Esophagus squamous epithelium (tissue), 4 donors: ENCODE measurements around the gene ASTL.

Experiments
- CTCF ChIP-seq, 6 experiments: fragments of 450-650 bp in 4 of 6; fragments of 200-600 bp in 2 of 6; sonication (generic) in 2 of 6; IDR thresholded peaks; one replicate each; pipeline ENCODE4 v1.5.1; 2016 to 2019; ENCODE audit warnings: antibody characterized with exemption in 6 of 6, mild to moderate bottlenecking in 4 of 6, moderate library complexity in 4 of 6
- POLR2A ChIP-seq, 4 donors: fragments of 450-650 bp; IDR thresholded peaks; one replicate each; pipeline ENCODE4 v1.6.1; 2017; ENCODE audit warnings: antibody characterized with exemption in 4 of 4, mild to moderate bottlenecking in 4 of 4, moderate library complexity in 3 of 4

- TF ChIP-seq POLR2A (IDR thresholded peaks at IDR 0.05) (no peak), CTCF (IDR thresholded peaks at IDR 0.05) (no peak)
Observed at GRCh38 chr2:96175951-96176350, 37.6 kb upstream of the ASTL start.
